ENCODE data around the gene KRTAP25-1. TPM values are rescaled to one million over a fixed set of nuclear protein-coding genes. Genes with fewer than 3 reads are reported as not detected.

Gene KRTAP25-1
- total RNA-seq, 2 experiments from 2014 or later = not detected

DNA sequence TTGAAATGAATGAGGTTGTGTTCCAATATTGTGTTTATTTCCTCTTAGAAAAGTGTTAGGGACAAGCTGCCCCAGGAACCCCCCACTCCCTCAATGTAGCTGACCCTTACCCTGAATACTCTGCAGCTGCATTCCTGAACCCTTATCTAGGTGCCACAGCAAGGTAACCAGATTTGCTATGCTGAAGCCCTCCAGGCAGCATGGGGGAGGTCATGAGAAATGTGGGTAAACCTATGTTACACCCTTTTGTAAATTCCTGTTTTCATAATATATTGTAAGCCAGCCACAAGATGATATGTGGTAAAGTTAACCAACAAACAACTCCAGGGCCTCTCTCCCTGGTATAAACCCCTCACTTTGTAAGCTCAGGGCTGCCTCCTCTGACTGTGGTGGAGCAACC is 45.6 kb downstream of the KRTAP25-1 start:
- CTCF ChIA-PET = no interaction called here
- intact Hi-C loops (cut with micrococcal nuclease) = no loop called here
- no peaks in the 10 kb centered on the region for H3K4me1 Mint-ChIP-seq (ENCODE audit: low read depth)

GRCh38 chr21:30240661-30241060 is 48.7 kb downstream of the KRTAP25-1 start:
- no peak for ATAC-seq
- POLR2A ChIA-PET = no interaction called here
- intact Hi-C loops (cut with micrococcal nuclease) = no loop called here

More for the DNA sequence above, 45.6 kb downstream of the KRTAP25-1 start:
- ATAC-seq (no peak), DNase-seq (no peak)
- POLR2A ChIA-PET = no interaction called here
- Mint-ChIP-seq H3K27me3 (no peaks in the 10 kb centered on the region), H3K27ac (no peak overlapping the region), H3K36me3 (ENCODE audit: low read depth) (no peaks in the 10 kb centered on the region), H3K9me3 (no peaks in the 10 kb centered on the region), H3K4me3 (no peak overlapping the region)
- no peak for TF ChIP-seq CTCF (IDR thresholded peaks at IDR 0.05)

More at GRCh38 chr21:30240661-30241060, 48.7 kb downstream of the KRTAP25-1 start:
- Mint-ChIP-seq H3K9me3 (no peaks in the 10 kb centered on the region), H3K4me3 (no peak overlapping the region), H3K36me3 (ENCODE audit: low read depth) (no peaks in the 10 kb centered on the region), H3K27me3 (no peaks in the 10 kb centered on the region), H3K4me1 (ENCODE audit: low read depth) (no peaks in the 10 kb centered on the region), H3K27ac (no peak overlapping the region)
- no peak for DNase-seq
- CTCF ChIA-PET = no interaction called here
- TF ChIP-seq CTCF (IDR thresholded peaks at IDR 0.05) = no peak

Other genes with a start within 250 kb of the KRTAP25-1 start
- gene CLDN17, start 122.7 kb downstream of the KRTAP25-1 start, total RNA-seq = not detected
- gene CLDN8, start 73.4 kb downstream of the KRTAP25-1 start, total RNA-seq = not detected
- not detected for gene KRTAP24-1, start 6.6 kb downstream of the KRTAP25-1 start, total RNA-seq
- gene KRTAP26-1, start 30.8 kb upstream of the KRTAP25-1 start, total RNA-seq = not detected
- gene KRTAP27-1, start 48.2 kb upstream of the KRTAP25-1 start, total RNA-seq = not detected
- not detected for gene KRTAP23-1, start 59.1 kb upstream of the KRTAP25-1 start, total RNA-seq
- not detected for gene KRTAP13-2, start 82.8 kb upstream of the KRTAP25-1 start, total RNA-seq
- gene KRTAP13-1, start 106.5 kb upstream of the KRTAP25-1 start, total RNA-seq = not detected
- not detected for gene KRTAP13-3, start 136.4 kb upstream of the KRTAP25-1 start, total RNA-seq
- not detected for gene KRTAP13-4, start 140.7 kb upstream of the KRTAP25-1 start, total RNA-seq
- gene KRTAP15-1, start 150.8 kb upstream of the KRTAP25-1 start, total RNA-seq = not detected
- gene KRTAP19-1, start 190.9 kb upstream of the KRTAP25-1 start, total RNA-seq = not detected
- not detected for gene KRTAP19-2, start 197.9 kb upstream of the KRTAP25-1 start, total RNA-seq
- not detected for gene KRTAP19-3, start 202.5 kb upstream of the KRTAP25-1 start, total RNA-seq
- gene KRTAP19-4, start 207.7 kb upstream of the KRTAP25-1 start, total RNA-seq = not detected
- gene KRTAP19-5, start 212.6 kb upstream of the KRTAP25-1 start, total RNA-seq = not detected